Measurements from ENCODE around the gene GRIN1.

- TF ChIP-seq CTCF (IDR thresholded peaks at IDR 0.05 in 2 of 3, conservative IDR thresholded peaks at IDR 0.05 in 1 of 3; ENCODE audit: control insufficient read depth in 2 of 3, extremely low read depth in 1 of 3, insufficient read depth in 1 of 3, low read depth in 3 of 3, low read length in 3 of 3) (no peak), TBL1XR1 (IDR thresholded peaks at IDR 0.05; ENCODE audit: low read depth, low read length) (no peak), POLR2A (IDR thresholded peaks at IDR 0.05; ENCODE audit: low read depth, low read length) (no peak), SPI1 (IDR thresholded peaks at IDR 0.05; ENCODE audit: borderline replicate concordance, insufficient read depth, low read depth, low read length) (no peak)
- TF ChIP-seq, protein P1, sequence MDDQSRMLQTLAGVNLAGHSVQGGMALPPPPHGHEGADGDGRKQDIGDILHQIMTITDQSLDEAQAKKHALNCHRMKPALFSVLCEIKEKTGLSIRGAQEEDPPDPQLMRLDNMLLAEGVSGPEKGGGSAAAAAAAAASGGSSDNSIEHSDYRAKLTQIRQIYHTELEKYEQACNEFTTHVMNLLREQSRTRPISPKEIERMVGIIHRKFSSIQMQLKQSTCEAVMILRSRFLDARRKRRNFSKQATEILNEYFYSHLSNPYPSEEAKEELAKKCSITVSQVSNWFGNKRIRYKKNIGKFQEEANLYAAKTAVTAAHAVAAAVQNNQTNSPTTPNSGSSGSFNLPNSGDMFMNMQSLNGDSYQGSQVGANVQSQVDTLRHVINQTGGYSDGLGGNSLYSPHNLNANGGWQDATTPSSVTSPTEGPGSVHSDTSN (IDR thresholded peaks at IDR 0.05; ENCODE audit: insufficient replicate concordance, low read depth, low read length): no peak
Observed at GRCh38 chr9:137138058-137138721, 764 bp upstream of the GRIN1 start.
